B cell (primary cell): ENCODE measurements around the gene CD177. TPM values are rescaled to one million over a fixed set of nuclear protein-coding genes. Genes with fewer than 3 reads are reported as not detected.
"Not testable (repeated sequence)": the region's sequence is repeated elsewhere in the genome, so short reads cannot be mapped to it uniquely, and the experiment has no call there.

ENCODE experiments used
- ATAC-seq: fragments of 200-7000 bp; cut with Tn5 transposase; one replicate; pipeline ENCODE4 v1.10.0; 2021; ENCODE audit warnings: low read depth, mild to moderate bottlenecking, moderate number of reproducible peaks, moderate library complexity
- CTCF ChIA-PET: fragments of 350-600 bp; sonication (Branson Sonifier 250); formaldehyde crosslinking; loops from one replicate; lab custom pipeline; 2021; ENCODE audit warnings: antibody characterized with exemption, inconsistent platforms; lab: Charles Lee
- POLR2A ChIA-PET: fragments of 350-600 bp; sonication (Branson Sonifier 250); formaldehyde crosslinking; loops from one replicate; lab custom pipeline; 2021; ENCODE audit warnings: antibody characterized with exemption; lab: Charles Lee
- DNase-seq: peaks from one replicate; pipeline ENCODE4 v3.0.0; 2013
- H2AFZ ChIP-seq: 2 replicates; pipeline ENCODE4 v1.6.1; 2012; ENCODE audit warnings: mild to moderate bottlenecking, low read depth, low read length; ENCODE audit not compliant: insufficient read depth, poor library complexity, severe bottlenecking
- H3K27ac ChIP-seq, 2 donors: 1 replicate in 1 of 2; 2 replicates in 1 of 2; pipeline ENCODE4 v1.5.1; 2012 to 2013; ENCODE audit warnings: low read length in 2 of 2, mild to moderate bottlenecking in 2 of 2, moderate library complexity in 1 of 2
- H3K27me3 ChIP-seq, 4 experiments: fragments of 200-600 bp in 1 of 4; sonication (generic) in 1 of 4; replicated peaks in 1 of 4; 1 replicate in 2 of 4; 2 replicates in 2 of 4; pipeline versions ENCODE4 v1.6.1 to v1.7.0; 2013 to 2016; ENCODE audit warnings: low read length in 3 of 4, mild to moderate bottlenecking in 2 of 4, mixed read lengths in 1 of 4, moderate library complexity in 1 of 4; ENCODE audit not compliant: insufficient read depth in 4 of 4, control insufficient read depth in 3 of 4; ENCODE audit errors: control extremely low read depth in 1 of 4
- H3K36me3 ChIP-seq, 2 experiments: replicated peaks in 1 of 2; 1 replicate in 1 of 2; 2 replicates in 1 of 2; pipeline versions ENCODE4 v1.6.1 to v1.7.1; 2013; ENCODE audit warnings: low read length in 1 of 2; ENCODE audit not compliant: insufficient read depth in 2 of 2, control insufficient read depth in 1 of 2; ENCODE audit errors: control extremely low read depth in 1 of 2, extremely low read depth in 1 of 2
- H3K4me1 ChIP-seq, 2 donors: fragments of 200-600 bp in 1 of 2; sonication (generic) in 1 of 2; 1 replicate in 1 of 2; 2 replicates in 1 of 2; pipeline versions ENCODE4 v1.5.1 to v1.6.1; 2013 to 2017; ENCODE audit warnings: low read length in 2 of 2; ENCODE audit not compliant: control insufficient read depth in 2 of 2, insufficient read depth in 2 of 2
- H3K4me2 ChIP-seq: replicated peaks from 2 replicates; pipeline ENCODE3; 2012; ENCODE audit warnings: mild to moderate bottlenecking, low read depth, low read length; ENCODE audit not compliant: poor library complexity, severe bottlenecking
- H3K4me3 ChIP-seq, 5 experiments: fragments of 200-600 bp in 1 of 5; sonication (generic) in 1 of 5; 1 replicate in 3 of 5; 2 replicates in 2 of 5; pipeline versions ENCODE4 v1.5.1 to v1.7.0; 2011 to 2016; ENCODE audit warnings: low read length in 4 of 5, mild to moderate bottlenecking in 4 of 5, low read depth in 2 of 5, control low read depth in 1 of 5, moderate library complexity in 1 of 5; ENCODE audit not compliant: insufficient read depth in 1 of 5; ENCODE audit errors: control extremely low read depth in 1 of 5, extremely low read depth in 1 of 5
- H3K79me2 ChIP-seq: fragments of 200-600 bp; sonication (generic); one replicate; pipeline ENCODE4 v1.6.0; 2016; ENCODE audit warnings: low read length; ENCODE audit not compliant: control insufficient read depth, insufficient read depth
- H3K9ac ChIP-seq: fragments of 200-600 bp; sonication (generic); 2 replicates; pipeline ENCODE4 v1.6.1; 2017; ENCODE audit warnings: mild to moderate bottlenecking, low read length, moderate library complexity
- H3K9me3 ChIP-seq, 3 donors: one replicate each; pipeline versions ENCODE4 v1.6.1 to v1.7.1; 2013; ENCODE audit warnings: low read length in 2 of 3; ENCODE audit not compliant: control insufficient read depth in 2 of 3, insufficient read depth in 1 of 3; ENCODE audit errors: control extremely low read depth in 1 of 3
- H4K20me1 ChIP-seq: 2 replicates; pipeline ENCODE4 v1.6.0; 2012; ENCODE audit warnings: mild to moderate bottlenecking, low read length; ENCODE audit not compliant: insufficient read depth, control insufficient read depth, poor library complexity, severe bottlenecking
- H3K27ac Mint-ChIP-seq: one replicate; pipeline ENCODE4 v1.8.0; 2021; ENCODE audit warnings: mixed read lengths
- H3K27me3 Mint-ChIP-seq: one replicate; pipeline ENCODE4 v1.8.0; 2021; ENCODE audit warnings: mixed read lengths
- H3K4me1 Mint-ChIP-seq: one replicate; pipeline ENCODE4 v1.8.0; 2021; ENCODE audit warnings: mixed read lengths
- H3K4me3 Mint-ChIP-seq: one replicate; pipeline ENCODE4 v1.8.0; 2021; ENCODE audit warnings: mixed read lengths
- H3K9me3 Mint-ChIP-seq: one replicate; pipeline ENCODE4 v1.8.0; 2022; ENCODE audit warnings: mixed read lengths; ENCODE audit not compliant: insufficient read depth
- EZH2 ChIP-seq: IDR thresholded peaks from 2 replicates; pipeline ENCODE4 v1.6.1; 2012; ENCODE audit warnings: borderline replicate concordance, low read depth, mild to moderate bottlenecking, moderate library complexity, low read length; ENCODE audit not compliant: insufficient read depth, poor library complexity, severe bottlenecking
- WGBS: methylation state at CpG from one replicate; pipeline ENCODE4 v1.1.5; 2013; ENCODE audit warnings: missing lambda C conversion rate; ENCODE audit not compliant: insufficient coverage; 5-methylcytosine and 5-hydroxymethylcytosine counted together
- intact Hi-C: fragments of 100-400 bp; cut with micrococcal nuclease; formaldehyde crosslinking; loops from one replicate; pipeline ENCODE4 v1.10.0; 2022
- polyA plus RNA-seq: library from polyadenylated mRNA; depleted of rRNA; stranded (reverse); fragments of >200 nt; gene quantifications from 2 replicates; pipeline ENCODE4 v1.2.3, GENCODE V29; 2012
- total RNA-seq, 2 donors: library from RNA; stranded (reverse); fragments of 120-200 nt in 1 of 2; gene quantifications; 1 replicate in 1 of 2; 2 replicates in 1 of 2; pipeline versions ENCODE4 v1.2.3 to v1.2.4, GENCODE V29; 2013 to 2022
- TF ChIP-seq, protein P1 (sequence below): fragments of 200-600 bp; IDR thresholded peaks from one replicate; pipeline ENCODE4 v1.8.0; 2022; ENCODE audit warnings: antibody characterized with exemption, mild to moderate bottlenecking

CD177 gene
- total and polyA plus RNA-seq, 2 donors (not counting 1 experiment from before 2014, with no cell fraction given) = not detected

DNA sequence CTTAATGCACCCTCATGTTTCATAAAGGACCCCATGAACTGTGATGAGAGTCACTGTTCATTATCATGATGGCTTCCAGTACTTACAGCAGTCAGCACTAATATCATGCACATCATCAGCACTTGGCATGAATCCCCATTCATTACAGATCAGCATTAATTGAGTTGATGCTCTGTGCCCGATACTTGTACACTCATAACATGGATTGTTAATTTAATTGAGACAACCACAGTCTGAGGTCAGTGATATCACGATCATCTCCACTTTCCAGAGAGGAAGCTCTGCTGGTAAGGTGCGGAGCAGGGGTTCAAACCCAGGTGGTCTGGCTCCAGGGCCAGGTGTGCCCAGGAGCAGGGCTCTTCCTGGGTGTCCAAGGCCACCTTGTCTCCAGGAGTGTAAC is 40.0 kb downstream of the CD177 start:
- intact Hi-C loops, H3K4me3 Mint-ChIP-seq, H3K79me2 ChIP-seq, H3K9ac ChIP-seq, POLR2A ChIA-PET, H3K27ac ChIP-seq, H3K9me3 ChIP-seq, H2AFZ ChIP-seq, H3K27ac Mint-ChIP-seq, CTCF ChIA-PET, H3K9me3 Mint-ChIP-seq, H3K27me3 ChIP-seq, H3K4me2 ChIP-seq, H3K4me3 ChIP-seq, H4K20me1 ChIP-seq, H3K4me1 Mint-ChIP-seq, ATAC-seq, H3K4me1 ChIP-seq, DNase-seq, H3K36me3 ChIP-seq: not testable (repeated sequence)
- WGBS = 80% methylated on average over 1 of the region's 3 CpGs
- H3K27me3 Mint-ChIP-seq = peaks cover 26% of the 10 kb centered on the region

DNA sequence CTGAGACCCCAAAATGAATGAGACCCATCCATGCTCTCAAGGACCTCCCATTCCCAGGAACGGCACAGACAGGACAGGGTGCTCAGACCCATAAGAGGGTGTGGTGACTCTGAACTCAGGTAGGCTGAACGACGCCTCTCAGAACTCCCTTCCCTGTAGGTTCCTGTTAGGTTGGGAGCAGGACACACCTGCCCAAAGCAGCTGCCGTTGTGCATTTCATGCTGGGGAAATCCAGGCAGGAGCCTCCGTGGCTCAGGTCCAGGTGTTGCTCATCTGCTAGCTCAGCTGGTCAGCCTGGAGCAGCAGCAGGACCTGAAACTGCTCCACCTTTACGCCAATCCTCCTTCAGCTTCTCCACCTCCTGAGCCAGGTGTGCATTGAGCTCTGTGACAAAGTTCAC is 42.1 kb downstream of the CD177 start:
- H3K9me3 Mint-ChIP-seq = no peaks in the 10 kb centered on the region
- H3K4me3 Mint-ChIP-seq = no peak overlapping the region
- 94% methylated on average over 5 of the region's 6 CpGs for WGBS
- TF ChIP-seq, protein P1, sequence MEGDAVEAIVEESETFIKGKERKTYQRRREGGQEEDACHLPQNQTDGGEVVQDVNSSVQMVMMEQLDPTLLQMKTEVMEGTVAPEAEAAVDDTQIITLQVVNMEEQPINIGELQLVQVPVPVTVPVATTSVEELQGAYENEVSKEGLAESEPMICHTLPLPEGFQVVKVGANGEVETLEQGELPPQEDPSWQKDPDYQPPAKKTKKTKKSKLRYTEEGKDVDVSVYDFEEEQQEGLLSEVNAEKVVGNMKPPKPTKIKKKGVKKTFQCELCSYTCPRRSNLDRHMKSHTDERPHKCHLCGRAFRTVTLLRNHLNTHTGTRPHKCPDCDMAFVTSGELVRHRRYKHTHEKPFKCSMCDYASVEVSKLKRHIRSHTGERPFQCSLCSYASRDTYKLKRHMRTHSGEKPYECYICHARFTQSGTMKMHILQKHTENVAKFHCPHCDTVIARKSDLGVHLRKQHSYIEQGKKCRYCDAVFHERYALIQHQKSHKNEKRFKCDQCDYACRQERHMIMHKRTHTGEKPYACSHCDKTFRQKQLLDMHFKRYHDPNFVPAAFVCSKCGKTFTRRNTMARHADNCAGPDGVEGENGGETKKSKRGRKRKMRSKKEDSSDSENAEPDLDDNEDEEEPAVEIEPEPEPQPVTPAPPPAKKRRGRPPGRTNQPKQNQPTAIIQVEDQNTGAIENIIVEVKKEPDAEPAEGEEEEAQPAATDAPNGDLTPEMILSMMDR = no peak
- no peak for TF ChIP-seq EZH2
- Histone ChIP-seq H3K27me3 (peaks cover 0 to 4% (median 2%) of the 10 kb centered on the region in 4 experiments), H2AFZ (no peak overlapping the region), H3K9ac (no peak overlapping the region), H3K4me3 (no peak overlapping the region), H3K79me2 (no peaks in the 10 kb centered on the region), H3K9me3 (no peaks in the 10 kb centered on the region), H3K27ac (no peak overlapping the region), H3K36me3 (no peaks in the 10 kb centered on the region), H3K4me2 (no peak overlapping the region), H4K20me1 (no peaks in the 10 kb centered on the region), H3K4me1 (no peaks in the 10 kb centered on the region)
- ChIA-PET POLR2A (no interaction called here), CTCF (no interaction called here)
- peaks cover 30% of the 10 kb centered on the region for H3K27me3 Mint-ChIP-seq
- ATAC-seq (no peak), DNase-seq (no peak)
- no peak overlapping the region for H3K27ac Mint-ChIP-seq
- no peaks in the 10 kb centered on the region for H3K4me1 Mint-ChIP-seq
- intact Hi-C loops = no loop called here
